ENCODE results near the gene ALPK1.

GRCh38 chr4:112343330-112344080 is 46.3 kb downstream of the ALPK1 start:
- no peak for TF ChIP-seq POLR2A (IDR thresholded peaks at IDR 0.05; ENCODE audit: low read depth, low read length)
- TF ChIP-seq POLR2AphosphoS5 (IDR thresholded peaks at IDR 0.05; ENCODE audit: low read depth, low read length) = no peak
- TF ChIP-seq TAF1 (IDR thresholded peaks at IDR 0.05; ENCODE audit: low read depth, low read length) = no peak
- TF ChIP-seq SPI1 (IDR thresholded peaks at IDR 0.05; ENCODE audit: low read depth, low read length) = no peak
- TF ChIP-seq PAX5 (IDR thresholded peaks at IDR 0.05; ENCODE audit: insufficient read depth, low read length, severe bottlenecking) = no peak
- TF ChIP-seq POU2F2 (IDR thresholded peaks at IDR 0.05; ENCODE audit: low read depth, low read length) = no peak
